Left kidney (tissue), 2 donors: ENCODE measurements around the gene OPRD1. TPM values are rescaled to one million over a fixed set of nuclear protein-coding genes. Genes with fewer than 3 reads are reported as not detected.
"Not testable (repeated sequence)": the region's sequence is repeated elsewhere in the genome, so short reads cannot be mapped to it uniquely, and the experiment has no call there.

Experiments used
- DNase-seq: peaks from one replicate; pipeline ENCODE4 v3.0.0-alpha.2; 2013
- polyA plus RNA-seq: library from polyadenylated mRNA; unstranded; fragments of 120-200 nt; gene quantifications from one replicate; pipeline ENCODE4 v1.2.1, GENCODE V29; 2013; ENCODE audit not compliant: insufficient read length

The OPRD1 gene
- polyA plus RNA-seq, 1 donor, result 0.52 TPM

DNA sequence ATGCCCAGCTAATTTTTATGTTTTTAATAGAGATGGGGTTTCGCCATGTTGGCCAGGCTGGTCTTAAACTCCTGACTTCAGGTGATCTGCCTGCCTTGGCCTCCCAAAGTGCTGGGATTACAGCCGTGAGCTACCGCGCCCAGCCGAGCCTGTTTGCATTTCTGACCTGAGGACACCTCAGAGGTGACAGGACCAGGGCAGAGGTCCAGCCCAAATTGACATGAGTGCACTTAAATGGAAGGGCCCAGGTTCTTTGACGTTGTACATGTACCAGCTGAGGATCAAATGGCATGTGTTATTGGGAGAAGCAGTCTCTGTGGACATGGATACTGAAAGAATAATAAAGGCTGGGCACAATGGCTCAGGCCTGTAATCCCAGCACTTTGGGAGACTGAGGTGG lies 35.2 kb downstream of the OPRD1 start:
- DNase-seq, result not testable (repeated sequence)

DNA sequence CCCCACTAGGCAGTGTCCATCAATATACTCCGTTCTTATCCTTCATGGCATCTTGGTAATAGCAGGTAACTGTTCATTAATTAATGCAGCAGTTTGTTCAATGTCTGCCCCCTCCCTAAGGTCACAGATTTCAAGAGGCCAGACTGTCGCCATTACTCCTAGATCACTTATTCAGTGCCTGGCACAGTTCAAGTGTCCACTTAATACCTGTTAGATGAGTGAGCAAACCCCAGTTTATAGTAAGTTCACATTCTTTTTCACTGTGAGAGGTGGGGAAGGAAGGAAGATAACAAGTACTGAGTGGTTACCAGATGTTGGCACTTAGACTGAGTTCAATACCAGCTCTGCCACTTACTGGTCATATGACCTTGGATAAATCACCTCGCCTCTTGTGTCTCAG lies 36.4 kb downstream of the OPRD1 start:
- no peak for DNase-seq

DNA sequence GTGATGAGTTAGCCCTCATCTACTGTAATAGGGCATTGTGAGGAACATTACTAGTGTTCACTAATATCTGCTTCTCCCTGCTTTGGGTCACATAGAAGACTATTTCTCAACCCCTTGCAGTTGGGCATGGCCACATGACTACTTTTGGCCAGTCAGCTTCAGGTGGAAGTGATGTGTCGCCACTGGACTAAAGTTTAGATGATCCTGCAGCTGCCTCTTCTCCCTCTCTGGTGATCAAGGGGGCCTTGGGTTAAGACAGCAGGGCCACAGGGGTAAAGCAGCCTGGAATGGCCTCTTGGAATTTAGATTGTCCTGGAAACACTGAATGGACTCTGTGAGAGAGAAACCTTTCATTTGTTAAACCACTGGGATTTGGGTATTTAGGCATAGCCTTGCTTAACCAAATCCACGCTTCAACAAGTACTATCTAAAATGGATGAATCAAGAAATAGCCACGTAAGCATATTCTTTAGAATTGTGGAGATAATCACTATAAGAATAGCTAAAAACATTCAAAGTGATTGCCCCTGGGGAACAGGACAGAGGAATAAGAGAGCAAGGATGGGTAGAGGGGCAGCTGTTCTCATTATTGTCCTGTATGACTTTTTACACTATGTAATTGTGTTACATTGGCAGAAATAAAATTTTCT lies 41.2 kb downstream of the OPRD1 start:
- DNase-seq, result no peak

DNA sequence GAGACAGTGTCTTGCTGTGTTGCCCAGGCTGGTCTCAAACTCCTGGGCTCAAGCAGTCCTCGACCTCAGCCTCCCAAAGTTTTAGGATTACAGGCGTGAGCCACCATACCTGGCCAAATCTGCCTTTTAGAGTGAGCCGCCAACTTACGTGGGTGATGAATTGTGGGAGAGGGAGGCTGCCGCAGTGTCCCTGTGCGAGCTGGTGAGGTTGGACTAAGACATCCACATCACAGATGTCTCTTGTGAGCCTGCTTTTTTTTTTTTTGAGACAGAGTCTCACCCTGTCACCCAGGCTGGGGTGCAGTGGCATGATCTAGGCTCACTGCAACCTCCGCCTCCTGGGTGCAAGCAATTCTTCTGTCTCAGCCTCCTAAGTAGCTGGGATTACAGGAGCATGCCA lies 42.4 kb downstream of the OPRD1 start:
- not testable (repeated sequence) for DNase-seq

DNA sequence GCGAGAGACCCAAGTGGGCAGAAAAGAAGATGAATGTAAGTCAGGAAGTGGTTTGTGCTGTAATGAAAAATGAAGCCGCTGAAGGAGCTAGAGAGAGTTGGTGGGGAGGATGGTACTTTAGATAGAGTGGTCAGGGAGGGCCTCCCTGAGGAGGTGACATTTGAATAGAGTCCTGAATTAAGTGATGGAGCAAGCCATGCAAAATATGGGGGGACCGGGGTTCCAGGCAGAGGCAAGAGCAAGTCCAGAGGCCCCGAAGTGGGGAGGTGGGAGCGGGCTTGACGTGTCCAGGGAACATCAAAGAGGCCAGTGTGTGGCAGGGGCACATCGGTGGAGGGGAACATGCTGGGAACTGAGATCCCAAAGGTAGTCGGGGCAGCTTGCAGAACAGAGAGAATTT lies 43.1 kb downstream of the OPRD1 start:
- DNase-seq, result no peak

DNA sequence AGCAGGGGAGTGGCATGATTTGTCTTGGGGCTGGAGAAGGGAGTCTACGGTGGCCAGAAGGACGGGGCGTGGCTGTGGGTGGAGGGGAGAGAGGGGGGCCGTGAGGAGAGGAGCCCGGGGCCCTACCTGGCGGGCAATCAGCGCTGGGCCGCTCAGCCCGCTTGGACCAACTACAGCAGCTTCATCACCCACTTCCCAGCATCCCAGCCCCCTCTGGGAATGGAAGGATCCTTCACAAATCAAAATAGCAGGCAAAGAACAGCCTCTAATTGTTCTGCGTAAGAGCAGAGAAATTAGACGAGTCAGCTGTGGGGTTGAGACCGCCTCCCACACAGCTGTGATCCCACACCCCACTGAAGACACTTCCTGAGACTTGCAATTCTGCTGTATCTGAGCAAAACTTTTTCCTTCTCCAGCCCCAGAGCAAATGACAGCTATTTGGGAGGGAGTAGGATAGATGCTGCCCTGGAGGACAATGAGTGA lies 43.5 kb downstream of the OPRD1 start:
- no peak for DNase-seq

DNA sequence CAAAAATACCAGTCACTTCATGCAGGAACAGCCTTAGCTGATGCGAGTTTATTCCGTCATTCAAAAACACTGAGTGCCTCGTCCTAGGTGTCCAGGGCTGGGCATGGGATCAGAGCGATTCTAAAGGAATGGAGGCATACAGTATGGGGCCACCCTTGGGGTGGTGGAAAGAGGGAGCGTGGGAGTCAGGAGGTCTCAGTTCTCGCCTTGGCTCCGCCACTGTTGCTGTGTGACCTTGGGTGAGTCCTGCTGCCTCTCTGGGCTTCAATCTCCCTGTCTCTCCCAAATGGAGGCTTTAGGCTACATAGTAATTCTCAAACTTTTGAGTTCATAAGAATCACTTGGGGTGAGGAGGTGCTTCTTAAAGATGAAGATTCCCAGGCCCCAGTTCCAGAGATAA lies 44.0 kb downstream of the OPRD1 start:
- DNase-seq, result no peak

DNA sequence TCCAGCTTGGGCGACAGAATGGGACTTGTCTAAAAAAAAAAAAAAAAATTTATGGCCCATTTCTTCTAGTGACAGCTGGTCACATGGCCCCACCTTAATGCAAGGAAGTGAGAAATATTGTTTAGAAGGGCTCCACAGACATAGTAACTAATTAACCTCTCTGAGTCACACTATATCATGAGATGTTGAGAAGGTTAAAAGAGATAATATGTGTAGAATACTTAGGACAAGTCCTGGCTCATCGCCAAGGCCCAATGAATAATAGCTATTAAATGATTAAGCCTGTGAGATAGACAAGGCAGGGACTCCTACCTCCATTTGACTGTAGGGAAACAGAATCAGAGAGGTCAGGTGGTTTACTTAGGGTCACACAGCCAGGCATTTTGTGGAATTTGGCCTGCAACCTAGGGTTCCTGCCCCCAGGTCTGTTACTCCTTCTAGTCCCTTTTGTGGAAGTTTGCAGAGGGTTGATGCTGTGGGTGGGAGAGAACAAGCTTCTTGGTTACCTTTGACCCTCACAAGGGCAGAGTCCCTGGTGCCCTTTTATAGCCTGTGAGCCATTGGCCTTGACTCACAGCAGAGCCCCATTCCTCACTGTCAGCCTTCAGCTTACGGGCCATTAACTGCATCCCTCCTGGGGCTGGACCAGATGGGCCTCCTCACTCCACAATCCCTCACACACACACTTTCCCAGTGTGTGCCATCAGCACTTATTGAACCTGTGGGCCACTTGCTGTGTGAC lies 48.5 kb downstream of the OPRD1 start:
- no peak for DNase-seq

DNA sequence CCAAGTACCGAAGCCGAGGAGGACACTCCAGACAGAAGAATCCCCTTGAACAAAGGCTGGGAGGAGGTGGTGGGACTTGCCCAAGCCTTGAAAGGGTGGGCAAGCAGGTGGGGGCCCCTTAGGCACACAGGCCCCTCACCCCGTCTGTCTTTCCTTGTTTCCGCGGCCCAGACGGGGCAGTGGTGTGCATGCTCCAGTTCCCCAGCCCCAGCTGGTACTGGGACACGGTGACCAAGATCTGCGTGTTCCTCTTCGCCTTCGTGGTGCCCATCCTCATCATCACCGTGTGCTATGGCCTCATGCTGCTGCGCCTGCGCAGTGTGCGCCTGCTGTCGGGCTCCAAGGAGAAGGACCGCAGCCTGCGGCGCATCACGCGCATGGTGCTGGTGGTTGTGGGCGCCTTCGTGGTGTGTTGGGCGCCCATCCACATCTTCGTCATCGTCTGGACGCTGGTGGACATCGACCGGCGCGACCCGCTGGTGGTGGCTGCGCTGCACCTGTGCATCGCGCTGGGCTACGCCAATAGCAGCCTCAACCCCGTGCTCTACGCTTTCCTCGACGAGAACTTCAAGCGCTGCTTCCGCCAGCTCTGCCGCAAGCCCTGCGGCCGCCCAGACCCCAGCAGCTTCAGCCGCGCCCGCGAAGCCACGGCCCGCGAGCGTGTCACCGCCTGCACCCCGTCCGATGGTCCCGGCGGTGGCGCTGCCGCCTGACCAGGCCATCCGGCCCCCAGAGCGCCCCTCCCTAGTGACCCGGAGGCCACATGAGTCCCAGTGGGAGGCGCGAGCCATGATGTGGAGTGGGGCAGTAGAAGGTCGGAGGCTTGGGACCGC lies 50.8 kb downstream of the OPRD1 start:
- no peak for DNase-seq

DNA sequence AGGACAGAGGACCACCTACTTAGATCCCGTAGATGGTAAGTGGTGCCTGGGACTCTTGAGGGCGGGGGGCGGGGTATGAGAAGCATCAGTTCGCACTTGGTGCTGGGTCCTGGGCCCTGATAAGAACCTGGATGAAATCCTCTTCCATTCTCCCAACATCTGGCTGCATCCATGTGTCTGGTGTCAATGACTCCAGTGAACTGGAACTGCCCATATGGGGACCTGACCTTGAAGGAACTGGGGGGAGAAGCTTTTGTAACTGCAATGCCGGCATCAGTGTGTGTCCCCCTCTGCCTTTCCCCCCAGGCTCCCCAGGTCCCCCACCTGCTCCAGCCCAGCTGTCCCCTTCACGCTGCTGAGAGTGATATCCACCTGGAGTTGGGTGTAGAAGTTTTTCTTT lies 52.7 kb downstream of the OPRD1 start:
- no peak for DNase-seq

DNA sequence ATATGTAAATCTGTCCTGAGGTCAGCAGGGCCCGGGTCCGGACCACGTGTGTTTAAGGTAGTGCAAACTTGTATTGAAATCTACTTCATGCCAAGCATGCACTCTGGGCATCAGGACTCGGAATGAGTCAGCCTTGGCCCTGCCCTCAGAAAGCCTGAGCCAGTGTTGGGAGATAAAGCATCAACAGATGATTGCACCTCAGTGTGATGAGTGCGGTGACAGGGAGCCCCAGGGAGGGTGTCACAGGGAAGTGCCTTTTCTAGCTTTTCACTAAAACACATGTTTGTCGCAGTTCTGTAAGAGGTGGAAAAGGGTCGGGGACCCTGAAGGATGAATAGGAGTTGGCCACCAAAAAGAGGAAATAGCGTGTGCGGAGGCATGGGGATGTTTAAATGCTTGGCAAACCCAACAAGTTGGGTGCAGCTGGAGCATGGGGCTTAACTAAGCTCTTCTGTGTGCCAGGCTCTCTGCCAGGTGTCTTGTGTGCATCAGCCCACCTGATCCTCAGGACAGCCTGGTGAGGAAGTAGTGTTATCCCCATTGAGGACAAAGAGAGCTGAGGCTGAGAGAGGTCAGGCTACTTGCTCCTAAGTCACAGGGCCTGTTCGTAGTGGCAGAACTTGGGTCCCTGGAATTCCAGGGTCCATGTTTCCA lies 54.2 kb downstream of the OPRD1 start:
- DNase-seq, result no peak

DNA sequence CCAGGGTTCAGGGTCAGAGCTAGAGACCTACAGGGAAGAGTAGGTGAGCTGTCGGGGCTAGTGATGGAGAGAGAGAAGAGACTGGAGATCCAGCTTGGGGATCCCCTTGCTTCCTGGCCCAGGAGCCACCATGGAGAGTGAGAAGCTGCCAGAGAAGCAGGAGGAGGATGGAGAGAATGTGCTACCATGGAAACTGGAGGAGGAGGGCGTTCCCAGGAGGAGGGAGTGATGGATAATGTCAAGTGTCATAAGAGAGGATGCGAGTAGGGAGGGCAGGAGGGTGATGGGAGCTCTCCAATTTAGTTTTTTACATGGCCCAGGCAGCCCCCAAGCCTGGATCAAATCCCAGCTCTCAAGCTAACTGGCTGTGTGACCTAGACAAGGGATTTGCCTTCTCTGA lies 55.9 kb downstream of the OPRD1 start:
- no peak for DNase-seq

DNA sequence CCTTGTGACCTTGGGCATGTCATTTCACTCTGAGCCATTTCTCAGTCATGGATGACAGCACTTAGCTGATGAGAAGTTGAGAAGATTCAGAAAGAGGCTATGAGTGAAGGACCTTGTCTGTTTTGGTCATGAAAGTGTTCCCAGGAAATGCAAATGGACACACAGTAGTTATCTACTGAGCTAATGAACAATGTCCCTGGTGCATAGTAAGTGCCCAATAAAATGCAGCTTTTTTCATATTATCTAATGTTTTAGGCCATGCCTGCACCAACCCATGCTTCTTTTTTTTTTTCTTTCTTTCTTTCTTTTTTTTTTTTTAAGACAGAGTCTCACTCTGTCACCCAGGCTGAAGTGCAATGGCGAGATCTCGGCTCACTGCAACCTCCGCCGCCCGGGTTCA lies 58.0 kb downstream of the OPRD1 start:
- DNase-seq, result no peak

DNA sequence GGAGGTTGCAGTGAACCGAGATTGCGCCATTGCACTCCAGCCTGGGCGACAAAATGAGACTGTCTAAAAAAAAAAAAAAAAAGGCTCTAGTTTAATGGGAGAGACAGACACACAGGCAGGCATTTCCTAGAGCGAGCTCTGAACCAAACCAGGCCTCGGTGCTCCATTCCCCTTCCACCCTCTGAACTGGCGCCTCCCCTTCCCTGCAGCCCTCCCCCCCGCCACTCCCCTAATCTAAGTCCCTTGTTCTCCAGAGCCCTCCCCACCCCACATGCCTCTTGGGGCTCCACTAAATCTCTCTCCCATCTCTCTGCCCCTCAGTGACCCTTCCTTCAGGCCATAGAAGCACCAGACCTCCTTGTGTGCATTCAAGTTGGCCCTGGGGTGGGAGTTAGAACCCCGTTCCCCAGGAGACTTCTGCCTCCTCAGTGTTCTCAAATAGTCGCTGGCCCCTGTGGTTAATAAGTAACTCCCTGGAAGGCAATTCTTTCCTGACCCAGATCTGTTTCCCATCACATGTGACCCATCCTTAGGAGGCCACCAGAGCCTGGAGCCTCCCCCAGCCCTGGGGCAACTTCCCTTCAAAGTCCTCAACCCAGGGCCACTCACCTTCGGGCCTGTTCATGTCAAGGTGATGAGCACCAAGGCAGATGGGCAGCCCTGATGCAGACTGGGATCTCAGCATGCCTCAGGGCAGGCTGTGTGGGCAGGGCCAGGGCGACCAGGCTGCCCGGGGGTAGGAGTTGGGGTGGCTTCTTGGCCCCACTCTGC lies 59.8 kb downstream of the OPRD1 start:
- DNase-seq, result no peak

DNA sequence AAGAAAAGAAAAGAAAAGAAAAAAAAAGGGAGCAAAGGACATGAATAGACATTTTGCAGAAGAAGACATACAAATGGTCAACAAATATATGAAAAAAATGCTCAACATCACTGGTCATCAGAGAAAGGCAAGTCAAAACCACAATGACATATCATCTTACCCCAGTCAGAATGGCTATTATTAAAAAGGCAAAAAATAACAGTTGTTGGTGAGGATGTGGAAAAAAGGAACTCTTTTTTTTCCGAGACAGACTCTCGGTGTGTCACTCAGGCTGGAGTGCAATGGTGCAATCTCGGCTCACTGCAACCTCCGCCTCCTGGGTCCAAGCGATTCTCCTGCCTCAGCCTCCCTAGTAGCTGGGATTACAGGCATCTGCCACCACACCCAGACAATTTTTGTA lies 63.2 kb downstream of the OPRD1 start:
- not testable (repeated sequence) for DNase-seq

DNA sequence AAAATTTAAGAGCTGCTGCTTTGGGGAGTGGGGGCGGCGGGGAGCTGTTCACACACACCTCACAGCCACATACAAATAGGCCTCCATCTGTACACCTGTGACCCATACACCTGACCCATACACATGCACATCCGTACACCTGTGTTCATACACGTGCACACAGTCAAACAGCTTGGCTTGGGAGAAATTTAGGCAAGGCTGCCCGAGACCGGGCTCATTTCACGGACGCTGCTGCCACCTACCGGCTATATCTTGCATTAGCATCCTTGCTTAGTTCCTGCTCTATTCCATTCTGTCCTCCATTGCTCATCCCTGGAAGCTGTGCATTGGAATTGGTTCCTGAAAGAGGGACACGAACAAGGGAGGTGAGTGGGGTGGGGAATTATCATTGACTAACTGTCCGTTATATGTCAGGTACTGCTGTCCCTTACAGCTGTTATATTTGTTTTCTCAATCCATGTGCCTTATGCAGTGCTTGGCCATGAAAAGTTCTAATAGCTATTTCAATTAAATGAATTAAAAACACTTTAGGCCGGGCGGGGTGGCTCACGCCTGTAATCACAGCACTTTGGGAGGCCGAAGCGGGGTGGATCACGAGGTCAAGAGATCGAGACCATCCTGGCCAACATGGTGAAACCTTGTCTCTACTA lies 65.3 kb downstream of the OPRD1 start:
- DNase-seq, result peak; percentile 77

DNA sequence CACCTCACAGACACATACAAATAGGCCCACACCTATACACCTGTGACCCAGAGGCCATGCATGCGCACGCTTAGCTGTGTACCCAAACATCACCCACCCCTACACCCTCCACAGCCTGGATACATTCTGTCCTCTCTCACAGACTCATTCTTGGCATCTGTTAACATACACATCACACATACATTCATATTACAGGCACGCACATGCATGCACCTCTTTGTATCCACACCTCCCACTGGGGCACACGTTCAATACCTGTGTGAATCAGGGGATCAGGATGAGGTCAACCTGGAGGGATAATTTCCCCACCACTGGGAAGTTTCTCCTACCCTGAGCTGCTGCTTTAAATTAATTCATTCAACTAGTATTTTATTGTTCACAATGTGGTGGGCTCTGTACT lies 66.8 kb downstream of the OPRD1 start:
- DNase-seq, result no peak

DNA sequence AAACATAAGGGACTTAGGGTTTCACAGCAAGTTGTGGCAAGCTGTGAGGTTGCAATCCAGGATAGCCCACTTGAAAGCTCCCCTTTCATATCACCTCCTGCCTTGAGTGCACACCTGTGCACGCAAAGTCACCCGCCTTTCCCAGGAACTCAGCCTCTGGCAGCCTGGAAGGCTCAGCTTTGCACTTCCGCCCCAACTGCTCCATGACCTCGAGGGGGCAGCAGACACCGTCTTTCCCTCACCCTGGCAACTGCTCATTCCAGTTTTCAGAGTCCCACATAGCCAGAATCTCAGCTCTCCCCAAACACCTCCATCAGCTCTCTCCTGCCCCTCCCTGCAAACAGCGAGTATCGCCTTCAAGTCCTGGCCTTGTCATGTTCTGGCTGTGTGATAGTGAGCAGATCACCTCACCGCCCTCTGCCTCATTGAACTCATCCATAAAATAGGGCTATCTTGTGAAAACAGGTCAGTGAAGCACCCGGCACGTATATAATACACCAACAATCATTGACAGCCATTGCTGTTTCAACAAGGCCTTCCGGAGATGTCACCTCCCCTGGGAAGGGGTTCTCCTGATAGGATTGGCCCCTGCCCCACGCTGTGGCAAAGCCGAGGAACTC lies 70.1 kb downstream of the OPRD1 start:
- DNase-seq, result peak; percentile 87

DNA sequence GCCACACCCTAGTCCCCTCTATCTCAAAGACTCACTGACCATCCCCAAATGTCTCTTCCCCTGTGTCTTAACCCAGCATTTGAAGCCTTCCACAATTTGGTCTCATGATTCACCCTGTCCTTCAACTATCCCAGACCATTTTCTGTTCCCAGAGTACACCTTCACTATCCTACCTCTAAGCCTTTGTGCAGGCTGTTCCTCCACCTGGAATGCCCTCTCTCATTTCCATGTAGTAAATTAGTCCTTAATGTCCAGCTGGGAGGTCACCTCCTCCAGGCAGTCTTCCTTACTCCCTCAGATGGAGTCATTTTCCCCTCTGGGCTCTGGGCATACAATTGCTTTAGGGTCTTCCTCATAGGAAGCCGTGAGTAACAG lies 71.3 kb downstream of the OPRD1 start:
- no peak for DNase-seq

DNA sequence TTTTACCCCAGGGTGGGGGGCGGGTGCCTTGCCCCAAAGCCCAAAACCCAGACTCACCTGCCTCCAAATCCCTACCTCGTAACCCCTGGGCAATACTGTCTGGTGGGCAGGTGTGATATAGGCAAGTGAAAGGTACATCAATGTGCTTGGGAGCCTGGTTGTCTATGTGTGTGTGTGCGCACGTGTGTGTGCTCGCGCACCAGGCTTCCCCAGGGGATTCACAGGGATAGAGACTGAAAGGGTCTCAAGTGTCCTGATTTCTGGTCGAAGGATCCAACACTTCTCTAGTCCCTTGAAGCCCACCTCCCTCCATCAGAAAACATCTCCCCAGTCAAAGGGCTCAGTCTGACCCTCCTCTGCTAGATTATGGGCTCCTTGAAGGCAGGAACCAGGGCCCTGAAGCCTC lies 73.5 kb downstream of the OPRD1 start:
- no peak for DNase-seq
